Sigmoid colon (tissue), 7 donors: ENCODE results near the gene TBC1D20. TPM values are rescaled to one million over a fixed set of nuclear protein-coding genes. Genes with fewer than 3 reads are reported as not detected.

Experiments
- DNase-seq: peaks from one replicate; pipeline ENCODE4 v3.0.0-alpha.2; 2019
- H3K27ac ChIP-seq, 4 donors: fragments of 200-600 bp; sonication (generic); one replicate each; pipeline ENCODE4 v1.5.1; 2016 to 2019; ENCODE audit warnings: mild to moderate bottlenecking in 1 of 4
- H3K27me3 ChIP-seq, 3 donors: fragments of 200-600 bp; sonication (generic); one replicate each; pipeline ENCODE4 v1.5.1; 2019; ENCODE audit warnings: mild to moderate bottlenecking in 1 of 3
- H3K36me3 ChIP-seq, 4 donors: fragments of 200-600 bp; sonication (generic); one replicate each; pipeline ENCODE4 v1.5.1; 2016 to 2019
- H3K4me1 ChIP-seq, 4 donors: fragments of 200-600 bp; sonication (generic); one replicate each; pipeline ENCODE4 v1.5.1; 2017 to 2019
- H3K4me3 ChIP-seq, 4 donors: fragments of 200-600 bp; sonication (generic); one replicate each; pipeline ENCODE4 v1.5.1; 2017 to 2019; ENCODE audit warnings: mild to moderate bottlenecking in 2 of 4, moderate library complexity in 1 of 4
- H3K9me3 ChIP-seq, 4 donors: fragments of 200-600 bp in 3 of 4; sonication (generic) in 3 of 4; one replicate each; pipeline versions ENCODE4 v1.5.1 to v1.6.1; 2013 to 2019
- CTCF ChIP-seq, 4 experiments: fragments of 450-650 bp in 3 of 4; fragments of 200-600 bp in 1 of 4; IDR thresholded peaks; one replicate each; pipeline ENCODE4 v1.5.1; 2016 to 2019; ENCODE audit warnings: antibody characterized with exemption in 4 of 4, mild to moderate bottlenecking in 3 of 4, moderate library complexity in 2 of 4
- EP300 ChIP-seq, 4 donors: sonication (generic); formaldehyde crosslinking; IDR thresholded peaks; one replicate each; pipeline ENCODE4 v1.6.1; 2017; ENCODE audit warnings: antibody characterized with exemption in 4 of 4
- POLR2A ChIP-seq, 2 donors: fragments of 450-650 bp; IDR thresholded peaks; one replicate each; pipeline ENCODE4 v1.6.1; 2016; ENCODE audit warnings: antibody characterized with exemption in 2 of 2, mild to moderate bottlenecking in 2 of 2, moderate library complexity in 2 of 2
- POLR2AphosphoS5 ChIP-seq, 4 donors: sonication (generic); formaldehyde crosslinking; IDR thresholded peaks; one replicate each; pipeline ENCODE4 v1.6.1; 2017; ENCODE audit warnings: antibody characterized with exemption in 4 of 4
- WGBS, 2 donors: extraction: QIAGEN DNeasy Blood & Tissue Kit; methylation state at CpG; one replicate each; pipeline ENCODE4 v1.1.7; 2013; 5-methylcytosine and 5-hydroxymethylcytosine counted together
- intact Hi-C: fragments of 100-400 bp; cut with DNase I; formaldehyde crosslinking; loops from one replicate; pipeline ENCODE4 v1.15.1; 2023
- polyA plus RNA-seq, 3 donors: library from polyadenylated mRNA; stranded (reverse); fragments of 200-250 nt; gene quantifications; one replicate each; pipeline ENCODE4 v1.2.3, GENCODE V29; 2013
- total RNA-seq, 4 donors: library from RNA; depleted of rRNA; stranded (reverse); fragments of >200 nt; gene quantifications; one replicate each; pipeline ENCODE4 v1.1.0, GENCODE V29; 2016
- donor health status: healthy with polysubstance abuse.
- donor health status: Bipolar disorder and iron deficiency.
- donor health status: healthy.

TBC1D20 gene
- total and polyA plus RNA-seq, 7 donors, result 16.8 to 42.9 (median 32.6) TPM

GRCh38 chr20:438571-439469 lies 23.5 kb downstream of the TBC1D20 start:
- DNase-seq, result no peak
- Histone ChIP-seq H3K27me3 (no peaks in the 10 kb centered on the region), H3K4me1 (no peaks in the 10 kb centered on the region), H3K27ac (no peak overlapping the region), H3K4me3 (no peak overlapping the region), H3K36me3 (peaks cover 50 to 99% (median 73%) of the 10 kb centered on the region in 4 donors), H3K9me3 (no peaks in the 10 kb centered on the region)
- WGBS, 2 donors, result 61 to 85% methylated on average over 18 of the region's 18 CpGs
- intact Hi-C loops, result no loop called here
- TF ChIP-seq CTCF (IDR thresholded peaks at IDR 0.05) (no peak), POLR2AphosphoS5 (IDR thresholded peaks at IDR 0.05) (no peak), EP300 (IDR thresholded peaks at IDR 0.05) (no peak), POLR2A (IDR thresholded peaks at IDR 0.05) (no peak)

- H3K9me3 ChIP-seq, result no peaks in the 10 kb centered on the region
- no peaks in the 10 kb centered on the region for H3K4me1 ChIP-seq
- H3K4me3 ChIP-seq, result no peak overlapping the region
- TF ChIP-seq CTCF (IDR thresholded peaks at IDR 0.05), result no peak
- TF ChIP-seq POLR2A (IDR thresholded peaks at IDR 0.05), result no peak
- TF ChIP-seq POLR2AphosphoS5 (IDR thresholded peaks at IDR 0.05), result no peak
- TF ChIP-seq EP300 (IDR thresholded peaks at IDR 0.05), result no peak
- 63 to 82% methylated on average over 6 of the region's 6 CpGs for WGBS, 2 donors
- no peak overlapping the region for H3K27ac ChIP-seq
- intact Hi-C loops, result no loop called here
- no peak for DNase-seq
- no peaks in the 10 kb centered on the region for H3K27me3 ChIP-seq
- peaks cover 50 to 92% (median 69%) of the 10 kb centered on the region in 4 donors for H3K36me3 ChIP-seq
Observed at GRCh38 chr20:437787-438486, 24.4 kb downstream of the TBC1D20 start.

- Histone ChIP-seq H3K36me3 (peaks cover 45 to 92% (median 65%) of the 10 kb centered on the region in 4 donors), H3K27me3 (no peaks in the 10 kb centered on the region), H3K9me3 (no peaks in the 10 kb centered on the region), H3K4me1 (no peaks in the 10 kb centered on the region), H3K27ac (no peak overlapping the region), H3K4me3 (no peak overlapping the region)
- intact Hi-C loops, result no loop called here
- DNase-seq, result no peak
- 94 to 98% methylated on average over 5 of the region's 5 CpGs for WGBS, 2 donors
- no peak for TF ChIP-seq CTCF (IDR thresholded peaks at IDR 0.05)
- no peak for TF ChIP-seq EP300 (IDR thresholded peaks at IDR 0.05)
- TF ChIP-seq POLR2A (IDR thresholded peaks at IDR 0.05), result no peak
Observed at GRCh38 chr20:436476-436875, 25.9 kb downstream of the TBC1D20 start.

GRCh38 chr20:435558-435957 lies 26.8 kb downstream of the TBC1D20 start:
- 83 to 88% methylated on average over 7 of the region's 7 CpGs for WGBS, 2 donors
- Histone ChIP-seq H3K4me1 (no peaks in the 10 kb centered on the region), H3K4me3 (no peak overlapping the region), H3K36me3 (peaks cover 38 to 90% (median 61%) of the 10 kb centered on the region in 4 donors), H3K9me3 (no peaks in the 10 kb centered on the region), H3K27ac (no peak overlapping the region), H3K27me3 (no peaks in the 10 kb centered on the region)
- DNase-seq, result no peak
- intact Hi-C loops, result no loop called here
- TF ChIP-seq POLR2AphosphoS5 (IDR thresholded peaks at IDR 0.05) (no peak), EP300 (IDR thresholded peaks at IDR 0.05) (no peak), CTCF (IDR thresholded peaks at IDR 0.05) (no peak), POLR2A (IDR thresholded peaks at IDR 0.05) (no peak)
